ENCODE results near the gene AMDHD2. TPM values are rescaled to one million over a fixed set of nuclear protein-coding genes. Genes with fewer than 3 reads are reported as not detected.

Gene AMDHD2
- total and polyA plus RNA-seq, 2 of the 13 experiments (the other 11 are each of a cell fraction or from before 2014, with no cell fraction given): 33.5 to 39.1 TPM

GRCh38 chr16:2475413-2476344 lies 44.5 kb upstream of the AMDHD2 start (continued):
- TF ChIP-seq MAX (IDR thresholded peaks at IDR 0.05) (peak; percentile 35; the same call in 1 of the 2 replicates), CBFB (CRISPR knock-in tag; IDR thresholded peaks at IDR 0.05) (no peak), ELF3 (CRISPR knock-in tag; IDR thresholded peaks at IDR 0.05) (no peak), MLX (CRISPR knock-in tag; IDR thresholded peaks at IDR 0.05) (no peak), KDM2A (CRISPR knock-in tag; IDR thresholded peaks at IDR 0.05; ENCODE audit: borderline replicate concordance, low read depth) (peak; percentile 13; the same call in 1 of the 2 replicates), SRSF1 (optimal IDR thresholded peaks at IDR 0.05; ENCODE audit: low read depth, low read length) (peak; percentile 82), ZNF766 (CRISPR knock-in tag; IDR thresholded peaks at IDR 0.05; ENCODE audit: borderline replicate concordance) (0 out of 2 replicates have a peak, but pooled peaks have one; percentile 6), BRF2 (CRISPR knock-in tag; IDR thresholded peaks at IDR 0.05) (no peak), PCBP2 (optimal IDR thresholded peaks at IDR 0.05; ENCODE audit: low read depth, low read length, poor library complexity, severe bottlenecking) (no peak), TBX2 (CRISPR knock-in tag; IDR thresholded peaks at IDR 0.05; ENCODE audit: borderline replicate concordance) (peak; percentile 16; the same call in 1 of the 2 replicates), ZNF687 (CRISPR knock-in tag; IDR thresholded peaks at IDR 0.05) (peak; percentile 61), ZNF768 (CRISPR knock-in tag; IDR thresholded peaks at IDR 0.05) (no peak), ZNF788 (CRISPR knock-in tag; IDR thresholded peaks at IDR 0.05; ENCODE audit: borderline replicate concordance) (0 out of 2 replicates have a peak, but pooled peaks have one; percentile 25), ATF3 (CRISPR knock-in tag; IDR thresholded peaks at IDR 0.05) (no peak), ZBTB21 (CRISPR knock-in tag; IDR thresholded peaks at IDR 0.05) (no peak), ZFY (CRISPR knock-in tag; IDR thresholded peaks at IDR 0.05) (peak; percentile 57; the same call in 1 of the 2 replicates), MYC (CRISPR knock-in tag; IDR thresholded peaks at IDR 0.05; ENCODE audit: borderline replicate concordance) (peak; percentile 10; the same call in 1 of the 2 replicates), ZNF605 (CRISPR knock-in tag; IDR thresholded peaks at IDR 0.05) (0 out of 2 replicates have a peak, but pooled peaks have one; percentile 3), NFKB2 (CRISPR knock-in tag; IDR thresholded peaks at IDR 0.05; ENCODE audit: borderline replicate concordance) (peak; percentile 51; the same call in 1 of the 2 replicates), PHF8 (CRISPR knock-in tag; IDR thresholded peaks at IDR 0.05) (peak; percentile 30; the same call in 1 of the 2 replicates), KLF12 (CRISPR knock-in tag; IDR thresholded peaks at IDR 0.05; ENCODE audit: borderline replicate concordance) (peak; percentile 55; the same call in 1 of the 2 replicates), SP2 (CRISPR knock-in tag; IDR thresholded peaks at IDR 0.05) (no peak), GABPB1 (CRISPR knock-in tag; IDR thresholded peaks at IDR 0.05) (peak; percentile 38; the same call in 1 of the 2 replicates)
